Ecto neural progenitor cell (in vitro differentiated cells): ENCODE measurements around the gene LRRC73.
A peak's percentile ranks its signal among the peaks of the same experiment; 100 is the strongest.
"Not testable (repeated sequence)": the region's sequence is repeated elsewhere in the genome, so short reads cannot be mapped to it uniquely, and the experiment has no call there.

ENCODE experiments used
- DNase-seq: peaks from one replicate; pipeline ENCODE4 v3.0.0-alpha.2; 2018; ENCODE audit warnings: low spot score

LRRC73 gene

GRCh38 chr6:43492673-43493072 lies 17.5 kb downstream of the LRRC73 start:
- no peak for DNase-seq

GRCh38 chr6:43491750-43492661 lies 18.1 kb downstream of the LRRC73 start:
- no peak for DNase-seq

DNA sequence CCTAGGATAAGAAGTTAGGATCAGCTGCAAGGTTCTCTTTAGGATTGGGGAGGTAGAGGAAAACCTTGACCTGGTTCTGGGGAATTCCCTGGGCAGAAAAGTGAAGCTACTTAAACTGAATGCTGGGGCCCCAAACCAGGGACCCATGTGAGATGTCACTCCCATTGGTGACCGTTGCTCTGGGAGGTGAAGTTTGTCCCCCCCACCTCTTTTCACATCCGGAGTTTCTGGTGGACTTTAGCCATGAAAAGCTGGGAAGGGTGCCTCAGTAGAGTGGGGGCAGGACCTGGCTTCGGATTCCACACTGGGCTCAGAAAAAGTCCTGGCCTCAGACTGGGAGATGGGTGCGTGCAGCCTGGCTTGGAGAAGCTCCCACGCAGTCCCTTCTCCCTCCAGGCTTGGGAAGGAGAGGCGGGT lies 19.6 kb downstream of the LRRC73 start:
- no peak for DNase-seq

GRCh38 chr6:43489277-43490072 lies 20.7 kb downstream of the LRRC73 start:
- DNase-seq = no peak

DNA sequence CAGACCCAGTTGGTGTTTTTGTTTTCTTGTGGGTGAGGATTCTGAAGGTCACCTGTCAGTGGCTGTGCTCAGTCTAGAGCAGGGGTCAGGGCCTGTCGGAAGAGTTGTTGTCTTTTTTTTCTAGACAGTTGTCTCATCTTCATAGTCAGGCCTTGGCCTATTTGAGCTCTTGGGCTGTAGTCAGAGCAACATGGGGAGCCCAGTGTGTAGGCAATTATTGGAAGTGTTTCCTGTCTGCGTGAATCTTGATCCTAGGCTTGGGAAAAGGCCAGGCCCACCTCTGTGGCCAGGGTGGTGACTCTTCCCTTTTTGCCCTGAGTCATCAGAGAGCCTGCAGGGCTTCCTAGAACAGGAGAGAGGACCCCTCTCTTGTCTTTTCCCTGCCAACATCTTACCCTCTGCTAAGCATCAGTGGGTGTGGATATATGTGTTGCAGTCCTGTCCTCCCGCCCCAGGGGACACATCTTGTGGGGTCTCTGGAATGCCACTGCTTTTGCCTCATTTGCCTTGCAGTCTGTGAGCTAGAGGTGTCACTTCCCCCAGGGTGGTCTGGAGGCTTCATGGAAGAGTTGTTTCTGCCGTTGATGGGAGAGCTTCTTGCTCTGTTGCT lies 21.4 kb downstream of the LRRC73 start:
- no peak for DNase-seq

DNA sequence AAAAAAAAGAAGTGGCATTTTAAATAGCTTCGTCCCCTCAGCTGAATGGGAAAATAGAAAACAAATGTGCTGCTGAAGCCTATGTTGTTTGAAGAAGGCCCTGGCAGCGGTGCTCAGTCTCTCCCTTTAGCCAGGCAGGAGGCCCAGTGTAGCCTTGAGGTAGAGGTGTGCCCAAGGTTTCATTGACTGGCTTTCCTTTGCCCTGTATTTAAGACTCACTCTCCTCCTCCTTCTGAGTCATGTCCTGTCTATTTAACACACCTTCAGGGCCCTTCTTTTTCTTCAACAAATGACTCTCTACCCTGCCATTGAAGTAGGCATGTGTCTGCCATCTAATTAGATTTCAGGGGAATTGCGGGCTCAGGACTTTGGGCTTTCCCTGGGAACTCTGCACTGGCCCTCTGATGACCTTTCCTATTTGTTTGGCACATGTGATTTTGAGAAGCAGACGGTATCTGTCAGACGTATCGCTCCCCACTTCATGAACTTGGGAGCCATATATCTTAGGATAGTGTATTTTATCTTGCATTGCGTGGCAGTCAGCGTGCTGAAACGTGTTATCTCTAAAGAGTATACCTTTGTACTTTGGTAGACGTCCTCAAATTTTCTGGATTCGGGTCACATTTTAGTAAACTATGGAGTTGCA lies 28.4 kb downstream of the LRRC73 start:
- DNase-seq = no peak

DNA sequence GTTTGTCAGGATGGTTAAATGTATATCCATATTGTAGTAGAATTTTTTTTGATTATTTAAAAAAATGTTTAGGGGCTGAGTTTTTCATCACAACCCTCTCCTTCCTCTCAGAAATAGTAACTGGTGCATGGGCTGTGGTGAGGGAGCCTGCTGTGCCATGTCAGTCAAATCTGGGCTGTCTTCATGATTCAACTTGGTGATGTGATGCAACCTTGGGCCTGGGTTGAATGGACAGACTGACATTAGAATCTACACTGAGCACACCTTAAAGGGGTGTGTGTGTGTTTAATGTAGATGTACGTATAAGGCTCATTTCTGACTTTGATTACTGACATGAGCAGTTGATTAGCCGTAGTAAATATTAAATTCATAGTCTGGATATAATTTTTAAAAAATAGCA lies 29.1 kb downstream of the LRRC73 start:
- DNase-seq = no peak

DNA sequence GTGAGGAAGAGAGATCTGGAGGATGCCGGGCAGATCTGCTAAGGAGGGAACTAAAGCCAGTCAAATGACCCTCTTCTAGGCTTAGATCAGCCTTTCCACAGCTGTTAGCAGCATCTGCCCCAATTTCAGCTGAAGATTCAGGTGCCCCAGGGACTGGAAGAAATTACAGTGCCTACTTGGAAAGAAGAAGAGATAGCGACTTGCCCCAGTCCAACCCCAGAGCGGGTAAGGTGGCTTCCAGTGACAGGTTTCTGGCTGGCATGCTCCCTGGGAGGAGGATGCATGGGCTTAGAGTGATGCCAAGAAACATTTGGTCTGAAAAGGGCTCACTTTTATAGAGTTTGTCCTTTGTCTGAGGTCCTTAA lies 32.2 kb downstream of the LRRC73 start:
- DNase-seq = no peak

GRCh38 chr6:43477235-43478007 lies 32.7 kb downstream of the LRRC73 start, which contains the start of gene TJAP1:
Gene TJAP1, plus strand, starts transcription at chr6:43477570. Its CDS starts 21,432 bp downstream, at chr6:43499002.
- DNase-seq = peak; percentile 96

DNA sequence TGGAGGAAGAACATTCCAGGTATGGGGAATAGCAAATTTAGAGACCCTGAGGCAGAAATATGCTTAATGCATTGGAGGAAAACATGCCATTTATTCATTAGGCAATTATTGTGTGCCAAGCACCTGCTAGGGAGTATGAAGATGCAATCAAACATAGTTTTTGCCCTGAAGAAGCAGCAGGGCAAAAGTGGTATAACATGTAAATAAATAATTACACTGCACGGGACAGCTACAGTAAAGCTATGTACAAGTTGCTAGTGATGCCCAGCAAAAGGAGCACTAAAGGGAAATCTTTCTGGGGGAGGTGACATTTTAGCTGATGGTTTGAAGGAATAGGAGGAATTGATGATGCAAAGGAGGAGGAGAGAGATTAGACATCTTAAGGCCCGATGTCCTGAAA lies 33.4 kb downstream of the LRRC73 start:
- DNase-seq = no peak

DNA sequence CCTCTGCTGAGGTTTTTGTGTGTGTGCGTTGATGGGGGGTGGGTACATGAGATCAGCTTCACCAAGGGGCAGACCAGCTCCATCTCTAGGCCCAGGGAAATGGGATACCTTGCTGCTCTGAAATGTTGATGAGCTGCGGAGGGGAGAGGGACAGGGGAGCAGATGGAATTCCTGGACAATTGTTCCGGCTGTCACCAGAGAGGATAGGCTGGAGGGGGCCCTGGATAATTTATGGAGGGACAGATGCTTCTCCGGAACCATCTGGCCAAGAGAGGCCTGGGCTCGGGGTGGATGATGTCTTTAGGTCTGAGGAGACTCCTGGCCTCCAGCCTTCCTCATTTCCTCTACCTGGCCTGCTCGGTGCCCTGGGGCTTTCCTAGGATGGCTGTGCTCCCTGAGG lies 34.6 kb downstream of the LRRC73 start:
- DNase-seq = no peak

- no peak for DNase-seq
Observed at GRCh38 chr6:43472515-43472914, 37.6 kb downstream of the LRRC73 start.

GRCh38 chr6:43471399-43471798 lies 38.7 kb downstream of the LRRC73 start:
- DNase-seq = no peak

DNA sequence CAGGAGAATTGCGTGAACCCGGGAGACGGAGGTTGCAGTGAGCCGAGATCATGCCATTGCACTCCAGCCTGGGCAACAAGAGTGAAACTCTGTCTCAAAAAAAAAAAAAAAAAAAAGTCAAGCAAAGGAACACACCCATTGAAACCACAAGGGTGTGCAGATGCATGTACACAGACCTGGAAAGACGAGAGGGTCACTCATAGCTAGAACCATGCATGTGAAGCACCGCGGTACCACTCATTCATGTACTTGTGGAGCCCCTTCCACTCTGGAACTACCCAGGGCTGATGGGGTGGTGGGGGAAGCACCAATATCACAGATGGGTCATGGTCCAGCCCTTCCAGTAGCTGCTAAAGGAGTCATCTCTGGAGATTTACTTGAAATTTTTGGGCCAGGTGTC lies 40.2 kb downstream of the LRRC73 start:
- no peak for DNase-seq

DNA sequence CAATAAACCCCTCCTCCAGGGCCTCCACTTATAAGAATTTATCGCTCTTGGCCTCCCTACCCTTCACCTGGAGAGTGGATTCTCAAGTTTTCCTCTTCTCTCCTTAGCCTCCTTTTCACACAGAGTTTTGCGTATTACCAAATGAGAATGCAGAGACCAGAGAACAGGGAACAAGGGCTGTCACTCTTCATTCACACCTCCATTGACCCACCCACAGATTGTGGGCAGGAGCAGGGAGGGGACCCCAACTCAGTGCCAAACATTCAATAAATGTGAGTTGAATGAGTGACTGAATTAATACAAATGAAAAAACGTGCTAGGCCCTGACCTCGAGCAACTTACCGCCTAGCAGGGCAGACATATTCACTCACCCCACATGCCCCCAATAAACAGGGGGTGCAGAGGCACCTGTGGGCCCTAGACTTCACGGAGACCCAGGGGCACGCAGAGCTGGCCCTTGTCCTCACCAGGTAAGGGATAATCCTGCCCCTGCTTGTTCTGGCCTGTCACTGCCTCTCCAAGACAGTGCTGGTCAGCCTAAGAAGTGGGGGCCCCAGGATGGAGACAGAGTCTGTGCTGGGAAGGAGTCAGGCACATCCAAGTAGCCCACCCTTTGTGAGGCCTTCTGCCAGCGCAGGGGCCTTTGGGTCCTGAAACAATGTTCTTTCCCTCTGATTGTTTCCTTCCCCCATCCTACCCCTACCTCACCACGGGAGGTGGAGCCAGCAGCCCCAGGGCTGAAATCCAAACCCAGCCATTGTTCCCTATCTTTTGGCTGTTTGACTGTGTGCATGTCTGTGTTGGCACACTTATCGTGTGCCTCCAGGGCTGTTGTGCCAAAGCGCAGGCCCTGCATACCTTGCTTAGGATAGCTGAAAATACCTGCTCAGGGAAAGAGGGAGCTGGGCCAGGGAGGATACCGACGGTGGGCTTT lies 41.1 kb downstream of the LRRC73 start:
- no peak for DNase-seq

DNA sequence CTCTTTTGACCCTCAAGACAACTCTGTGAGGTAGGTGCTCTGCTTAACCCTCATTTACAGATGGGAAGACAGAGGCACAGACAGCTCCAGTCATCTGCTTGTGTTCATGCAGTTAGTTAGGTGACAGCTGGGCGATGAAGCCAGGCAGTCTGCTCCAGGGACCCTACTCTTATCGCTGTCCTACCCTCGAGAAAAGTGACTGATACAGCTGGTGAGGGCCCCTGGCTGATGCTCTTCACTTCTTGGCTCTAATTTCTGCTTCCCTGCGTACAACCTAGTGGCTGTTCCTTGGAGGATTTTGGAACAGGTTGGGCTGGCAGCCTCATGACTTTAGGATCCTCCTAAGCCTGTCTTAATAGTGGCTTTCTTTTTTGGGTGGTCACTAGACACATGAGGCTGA lies 41.9 kb downstream of the LRRC73 start:
- no peak for DNase-seq

GRCh38 chr6:43467752-43468151 lies 42.4 kb downstream of the LRRC73 start:
- no peak for DNase-seq

- DNase-seq = not testable (repeated sequence)
Observed at GRCh38 chr6:43467265-43467664, 42.9 kb downstream of the LRRC73 start.

DNA sequence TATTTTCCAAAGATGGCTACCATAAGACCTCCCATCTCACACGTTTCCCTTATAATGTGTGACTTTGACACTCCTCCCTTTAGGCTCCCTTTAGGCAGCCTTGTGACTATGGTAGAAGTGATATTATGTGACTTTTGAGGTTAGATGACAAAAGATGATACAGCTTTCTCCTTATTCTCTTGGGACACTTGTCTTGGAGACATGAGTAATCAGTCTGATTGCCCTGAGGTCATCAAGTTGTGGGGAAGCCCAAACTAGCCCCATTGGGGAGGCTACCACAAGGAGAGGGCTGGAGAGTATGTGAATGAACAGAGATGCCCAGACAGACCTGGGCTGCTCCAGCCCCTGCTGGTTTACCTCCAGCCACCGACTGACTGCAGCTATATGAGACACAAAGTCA lies 44.2 kb downstream of the LRRC73 start:
- no peak for DNase-seq

DNA sequence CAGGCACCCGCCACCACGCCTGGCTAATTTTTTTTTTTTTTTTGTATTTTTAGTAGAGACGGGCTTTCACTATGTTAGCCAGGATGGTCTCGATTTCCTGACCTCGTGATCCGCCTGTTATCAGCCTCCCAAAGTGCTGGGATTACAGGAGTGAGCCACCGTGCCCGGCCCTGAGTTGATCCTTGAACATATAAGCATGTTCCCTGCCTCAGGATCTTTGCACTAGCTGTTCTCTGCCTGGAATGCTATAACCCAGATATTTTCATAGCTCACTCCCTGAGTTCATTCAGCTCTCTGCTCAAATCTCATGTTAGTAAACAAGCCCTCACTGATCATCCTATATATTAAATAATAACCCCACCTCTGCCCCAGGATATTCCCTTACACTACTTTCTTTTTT lies 45.8 kb downstream of the LRRC73 start:
- no peak for DNase-seq
